CD4-positive, CD25-positive, alpha-beta regulatory T cell (primary cell): Measurements from ENCODE around the gene CDK2. TPM values are rescaled to one million over a fixed set of nuclear protein-coding genes. Genes with fewer than 3 reads are reported as not detected.

Source experiments
- ATAC-seq, 2 donors: fragments of 150-1000 bp; cut with Tn5 transposase; one replicate each; pipeline ENCODE4 v1.10.0; 2021; ENCODE audit warnings: low read depth in 2 of 2, moderate number of reproducible peaks in 2 of 2, moderate library complexity in 1 of 2
- DNase-seq, 3 donors: peaks; one replicate each; pipeline versions ENCODE4 v3.0.0 to v3.0.0-alpha.2; 2012 to 2022; ENCODE audit warnings: mixed read lengths in 1 of 3
- H3K27ac ChIP-seq: one replicate; pipeline ENCODE4 v1.7.0; 2013; ENCODE audit warnings: mild to moderate bottlenecking, low read length; ENCODE audit not compliant: insufficient read depth, poor library complexity, severe bottlenecking
- H3K27me3 ChIP-seq: one replicate; pipeline ENCODE4 v1.7.0; 2013; ENCODE audit warnings: low read length; ENCODE audit not compliant: control insufficient read depth, insufficient read depth
- H3K36me3 ChIP-seq: one replicate; pipeline ENCODE4 v1.7.0; 2013; ENCODE audit warnings: mild to moderate bottlenecking, low read length, moderate library complexity; ENCODE audit not compliant: control insufficient read depth, insufficient read depth
- H3K4me1 ChIP-seq: 2 replicates; pipeline ENCODE4 v1.7.0; 2013; ENCODE audit warnings: mild to moderate bottlenecking, low read length; ENCODE audit not compliant: insufficient read depth, control insufficient read depth, poor library complexity, severe bottlenecking
- H3K4me3 ChIP-seq: one replicate; pipeline ENCODE4 v1.7.0; 2013; ENCODE audit warnings: low read depth, mild to moderate bottlenecking, low read length, moderate library complexity
- H3K9me3 ChIP-seq, 2 experiments: 1 replicate in 1 of 2; 2 replicates in 1 of 2; pipeline ENCODE4 v1.7.0; 2013; ENCODE audit warnings: low read length in 2 of 2, mild to moderate bottlenecking in 1 of 2, moderate library complexity in 1 of 2; ENCODE audit not compliant: control insufficient read depth in 2 of 2
- H3K27ac Mint-ChIP-seq, 3 donors: one replicate each; pipeline ENCODE4 v1.8.0; 2020 to 2022; ENCODE audit warnings: mild to moderate bottlenecking in 3 of 3, mixed read lengths in 3 of 3, moderate library complexity in 2 of 3
- H3K27me3 Mint-ChIP-seq: one replicate; pipeline ENCODE4 v1.8.0; 2022; ENCODE audit warnings: mild to moderate bottlenecking, mixed read lengths
- H3K36me3 Mint-ChIP-seq: one replicate; pipeline ENCODE4 v1.8.0; 2020; ENCODE audit warnings: mixed read lengths
- H3K4me1 Mint-ChIP-seq, 4 donors: one replicate each; pipeline ENCODE4 v1.8.0; 2020 to 2022; ENCODE audit warnings: mixed read lengths in 4 of 4, mild to moderate bottlenecking in 1 of 4
- H3K4me3 Mint-ChIP-seq, 4 donors: one replicate each; pipeline ENCODE4 v1.8.0; 2020 to 2022; ENCODE audit warnings: mild to moderate bottlenecking in 4 of 4, mixed read lengths in 4 of 4, moderate library complexity in 3 of 4
- H3K9me3 Mint-ChIP-seq, 7 donors: one replicate each; pipeline ENCODE4 v1.8.0; 2020 to 2022; ENCODE audit warnings: mixed read lengths in 7 of 7, mild to moderate bottlenecking in 3 of 7, moderate library complexity in 2 of 7
- polyA plus RNA-seq, 4 donors: library from polyadenylated mRNA; unstranded; fragments of 300-500 nt; fragmentation: Illumina TruSeq; gene quantifications; one replicate each; pipeline ENCODE4 v1.2.3, GENCODE V29; 2021
- total RNA-seq: library from RNA; stranded (reverse); gene quantifications from one replicate; pipeline ENCODE4 v1.2.3, GENCODE V29; 2022

The CDK2 gene
- total and polyA plus RNA-seq, 5 donors from 2014 or later = 8.4 to 28.0 (median 10.7) TPM

DNA sequence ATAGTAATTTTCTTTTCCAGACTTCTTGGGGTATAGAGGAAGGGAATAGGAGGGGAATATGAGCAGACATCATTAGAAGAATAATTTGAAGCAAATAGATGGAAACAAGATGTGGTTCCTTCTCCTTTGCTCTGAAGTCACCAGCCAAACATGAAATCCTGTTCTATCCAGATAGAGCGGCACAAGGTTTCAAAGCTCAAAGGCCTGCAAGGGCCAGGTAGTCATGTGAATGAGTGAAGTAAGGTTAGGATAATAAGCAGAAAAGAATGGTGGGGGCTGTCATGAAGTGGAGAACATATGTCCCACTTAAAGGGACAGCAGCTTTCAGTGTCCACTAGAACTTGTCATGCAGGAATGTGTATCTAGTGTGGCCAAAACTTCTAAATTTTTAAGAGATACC, 51.7 kb downstream of the CDK2 start:
- H3K4me1 Mint-ChIP-seq = peaks cover 0 to 55% (median 24%) of the 10 kb centered on the region in 4 donors
- Histone ChIP-seq H3K9me3 (no peaks in the 10 kb centered on the region), H3K4me3 (no peak overlapping the region), H3K4me1 (peaks cover 35% of the 10 kb centered on the region), H3K36me3 (no peaks in the 10 kb centered on the region), H3K27me3 (no peaks in the 10 kb centered on the region), H3K27ac (no peak overlapping the region)
- H3K27ac Mint-ChIP-seq = peak overlapping the region in 2 of 3 donors; percentile 3 to 42
- peaks cover 12% of the 10 kb centered on the region for H3K36me3 Mint-ChIP-seq
- no peaks in the 10 kb centered on the region for H3K27me3 Mint-ChIP-seq
- ATAC-seq (no peak), DNase-seq (no peak)
- H3K4me3 Mint-ChIP-seq = peak overlapping the region in 2 of 4 donors; percentile 76 to 93
- H3K9me3 Mint-ChIP-seq = no peaks in the 10 kb centered on the region

DNA sequence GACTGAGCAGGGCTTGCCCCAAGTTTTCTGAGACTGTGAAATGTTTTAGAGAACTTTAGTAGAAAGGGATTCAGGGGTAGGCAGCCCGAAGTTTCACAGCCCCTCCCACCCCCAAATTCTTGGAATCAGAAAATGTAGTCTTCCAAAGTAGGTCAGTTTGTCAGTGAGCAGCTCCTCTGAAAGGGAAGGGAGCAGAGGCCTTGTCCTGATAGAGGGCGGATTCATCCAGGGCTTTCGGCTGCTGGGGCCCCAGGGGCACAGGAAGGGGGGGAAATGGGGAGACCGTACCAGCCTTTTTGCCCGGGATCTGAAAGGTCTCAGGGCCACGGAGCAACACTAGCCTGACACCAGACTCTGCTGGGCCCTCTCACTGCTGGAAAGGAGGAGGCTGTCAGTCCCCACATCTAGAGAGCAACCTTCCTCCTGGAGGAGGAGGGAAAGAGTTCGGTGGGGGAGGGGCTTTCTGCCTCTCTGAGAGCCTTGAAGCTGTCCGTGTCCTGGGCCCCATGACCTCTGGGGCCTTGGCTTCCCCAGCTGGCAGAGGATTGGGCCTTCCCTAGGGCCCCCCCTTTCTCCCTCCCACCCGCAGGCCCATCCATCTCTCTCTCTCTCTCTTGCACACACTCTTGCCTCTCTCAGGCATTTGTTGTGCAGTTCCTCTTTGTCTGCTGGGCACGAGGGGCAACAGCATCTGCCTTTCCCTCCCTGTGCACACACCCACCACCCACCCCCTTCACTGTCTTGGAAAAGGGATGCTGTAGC, 54.0 kb downstream of the CDK2 start, which contains the start of gene IKZF4:
Gene IKZF4, plus strand, starts transcription at position 621 of the 762 bp plus-strand sequence. CDS start 451 bp downstream, outside the sequence.
- no peaks in the 10 kb centered on the region for H3K9me3 ChIP-seq
- Mint-ChIP-seq H3K9me3 (no peaks in the 10 kb centered on the region), H3K27ac (peak within 1 kb of the TSS; percentile 97 to 99 (median 97)), H3K27me3 (no peaks in the 10 kb centered on the region), H3K4me3 (peak within 1 kb of the TSS; percentile 93 to 97 (median 96)), H3K4me1 (peaks cover 15 to 69% (median 35%) of the 10 kb centered on the region in 4 donors), H3K36me3 (peaks cover 16% of the 10 kb centered on the region)
- no peaks in the 10 kb centered on the region for H3K27me3 ChIP-seq
- H3K4me1 ChIP-seq = peaks cover 57% of the 10 kb centered on the region
- DNase-seq (peak in 1 of 3 donors; percentile 51), ATAC-seq (peak; percentile 7)
- H3K36me3 ChIP-seq = peaks cover 5% of the 10 kb centered on the region
- peak within 1 kb of the TSS; percentile 92 for H3K4me3 ChIP-seq
- H3K27ac ChIP-seq = peak within 1 kb of the TSS; percentile 79

DNA sequence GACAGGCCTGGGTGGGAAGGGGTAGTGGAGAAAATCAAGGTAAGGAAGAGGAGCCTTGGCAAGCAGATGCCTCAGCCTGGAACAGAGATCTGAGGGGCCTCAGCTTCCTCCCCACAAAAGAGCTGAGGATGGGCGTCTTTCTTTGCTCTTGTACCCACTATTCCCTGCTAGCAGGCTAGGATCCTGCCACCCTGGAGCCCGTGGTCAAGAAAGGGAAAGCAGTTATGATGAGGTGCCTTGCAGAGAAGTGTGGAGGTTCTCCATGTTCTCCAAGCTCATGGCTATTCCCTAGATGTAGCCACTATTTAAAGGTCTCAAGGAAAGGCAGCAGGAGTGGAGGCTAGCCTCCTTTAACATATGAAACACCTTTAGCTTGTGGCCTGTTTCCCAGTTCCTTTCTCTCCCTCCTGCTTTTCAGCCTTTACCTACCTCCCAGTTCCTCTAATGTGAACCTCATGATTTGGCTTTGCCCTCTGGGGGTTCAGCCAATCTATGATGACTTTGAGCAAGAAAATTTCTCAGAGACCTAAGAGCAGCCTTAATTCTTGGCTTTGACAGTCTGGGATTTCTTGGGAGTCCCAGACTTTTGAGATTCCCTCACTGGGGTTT, 55.4 kb downstream of the CDK2 start:
- Mint-ChIP-seq H3K27me3 (no peaks in the 10 kb centered on the region), H3K36me3 (peaks cover 18% of the 10 kb centered on the region), H3K27ac (peak overlapping the region; percentile 97 to 99 (median 97)), H3K4me3 (peak overlapping the region; percentile 93 to 97 (median 96)), H3K4me1 (peaks cover 15 to 77% (median 37%) of the 10 kb centered on the region in 4 donors), H3K9me3 (no peaks in the 10 kb centered on the region)
- no peaks in the 10 kb centered on the region for H3K27me3 ChIP-seq
- peaks cover 64% of the 10 kb centered on the region for H3K4me1 ChIP-seq
- peak overlapping the region; percentile 92 for H3K4me3 ChIP-seq
- H3K36me3 ChIP-seq = peaks cover 7% of the 10 kb centered on the region
- peak overlapping the region; percentile 79 for H3K27ac ChIP-seq
- H3K9me3 ChIP-seq = no peaks in the 10 kb centered on the region
- ATAC-seq (no peak), DNase-seq (no peak)

Other genes starting within 250 kb of the CDK2 start
- gene RDH5, start 246.4 kb upstream of the CDK2 start, total RNA-seq = 10.1 TPM
- 1 to 10 TPM in 3 of 4 donors, under 1 TPM in 1; 0.94 to 1.6 (median 1.4) TPM for gene RDH5, start 246.4 kb upstream of the CDK2 start, polyA plus RNA-seq
- gene CD63, start 237.8 kb upstream of the CDK2 start, total RNA-seq = 46.4 TPM
- gene CD63, start 237.8 kb upstream of the CDK2 start, polyA plus RNA-seq = 100 to 1,000 TPM; 145 to 205 (median 180) TPM
- 7.4 TPM for gene GDF11, start 223.7 kb upstream of the CDK2 start, total RNA-seq
- 1 to 10 TPM in 1 of 4 donors, under 1 TPM in 3; 0.56 to 1.2 (median 0.66) TPM for gene GDF11, start 223.7 kb upstream of the CDK2 start, polyA plus RNA-seq
- gene SARNP, start 149.1 kb upstream of the CDK2 start, total RNA-seq = 49.3 TPM
- 100 to 1,000 TPM; 109 to 159 (median 134) TPM for gene SARNP, start 149.1 kb upstream of the CDK2 start, polyA plus RNA-seq
- gene ORMDL2, start 148.8 kb upstream of the CDK2 start, total RNA-seq = 17.8 TPM
- gene ORMDL2, start 148.8 kb upstream of the CDK2 start, polyA plus RNA-seq = 100 to 1,000 TPM; 132 to 199 (median 140) TPM
- gene DNAJC14, start 137.2 kb upstream of the CDK2 start, total RNA-seq = 19.7 TPM
- gene DNAJC14, start 137.2 kb upstream of the CDK2 start, polyA plus RNA-seq = 10 to 100 TPM; 38.3 to 43.0 (median 42.3) TPM
- gene MMP19, start 123.9 kb upstream of the CDK2 start, total RNA-seq = not detected
- not detected for gene MMP19, start 123.9 kb upstream of the CDK2 start, polyA plus RNA-seq
- 34.0 TPM for gene PYM1, start 38.9 kb upstream of the CDK2 start, total RNA-seq
- 100 to 1,000 TPM in 3 of 4 donors, 10 to 100 TPM in 1; 99.3 to 123 (median 114) TPM for gene PYM1, start 38.9 kb upstream of the CDK2 start, polyA plus RNA-seq
- 1,086 TPM for gene DGKA, start 35.7 kb upstream of the CDK2 start, total RNA-seq
- gene DGKA, start 35.7 kb upstream of the CDK2 start, polyA plus RNA-seq = 100 to 1,000 TPM; 225 to 284 (median 253) TPM
- gene PMEL, start 788 bp upstream of the CDK2 start, total RNA-seq = 0.69 TPM
- under 1 TPM in 3 of 4 donors, not detected in 1; 0.52 to 0.86 (median 0.57) TPM for gene PMEL, start 788 bp upstream of the CDK2 start, polyA plus RNA-seq
- 60.8 TPM for gene RAB5B, start 7.2 kb downstream of the CDK2 start, total RNA-seq
- gene RAB5B, start 7.2 kb downstream of the CDK2 start, polyA plus RNA-seq = 10 to 100 TPM; 66.8 to 73.4 (median 68.3) TPM
- 6.9 TPM for gene SUOX, start 30.4 kb downstream of the CDK2 start, total RNA-seq
- 10 to 100 TPM in 1 of 4 donors, 1 to 10 TPM in 3; 2.2 to 10.3 (median 5.9) TPM for gene SUOX, start 30.4 kb downstream of the CDK2 start, polyA plus RNA-seq
- gene IKZF4, start 54.2 kb downstream of the CDK2 start, total RNA-seq = 22.3 TPM
- gene IKZF4, start 54.2 kb downstream of the CDK2 start, polyA plus RNA-seq = 1 to 10 TPM; 5.8 to 8.1 (median 6.4) TPM
- 26.3 TPM for gene RPS26, start 75.1 kb downstream of the CDK2 start, total RNA-seq
- gene RPS26, start 75.1 kb downstream of the CDK2 start, polyA plus RNA-seq = 1,000 to 10,000 TPM in 1 of 4 donors, 100 to 1,000 TPM in 3; 288 to 1,151 (median 836) TPM
- gene ERBB3, start 113.3 kb downstream of the CDK2 start, total RNA-seq = 0.69 TPM
- under 1 TPM; 0.14 to 1.00 (median 0.56) TPM for gene ERBB3, start 113.3 kb downstream of the CDK2 start, polyA plus RNA-seq
- 63.8 TPM for gene PA2G4, start 137.7 kb downstream of the CDK2 start, total RNA-seq
- gene PA2G4, start 137.7 kb downstream of the CDK2 start, polyA plus RNA-seq = 100 to 1,000 TPM; 193 to 203 (median 196) TPM
- gene RPL41, start 149.8 kb downstream of the CDK2 start, total RNA-seq = 4,134 TPM
- 1,000 to 10,000 TPM; 7,544 to 9,760 (median 8,849) TPM for gene RPL41, start 149.8 kb downstream of the CDK2 start, polyA plus RNA-seq
- gene ZC3H10, start 151.4 kb downstream of the CDK2 start, total RNA-seq = 11.0 TPM
- 1 to 10 TPM; 1.7 to 3.7 (median 2.9) TPM for gene ZC3H10, start 151.4 kb downstream of the CDK2 start, polyA plus RNA-seq
- gene ESYT1, start 161.4 kb downstream of the CDK2 start, total RNA-seq = 190 TPM
- 100 to 1,000 TPM; 249 to 395 (median 333) TPM for gene ESYT1, start 161.4 kb downstream of the CDK2 start, polyA plus RNA-seq
- 8.8 TPM for gene MYL6B, start 185.8 kb downstream of the CDK2 start, total RNA-seq
- 10 to 100 TPM in 3 of 4 donors, 1 to 10 TPM in 1; 9.9 to 18.4 (median 11.3) TPM for gene MYL6B, start 185.8 kb downstream of the CDK2 start, polyA plus RNA-seq
- 933 TPM for gene MYL6, start 191.5 kb downstream of the CDK2 start, total RNA-seq
- gene MYL6, start 191.5 kb downstream of the CDK2 start, polyA plus RNA-seq = 1,000 to 10,000 TPM; 2,559 to 3,471 (median 2,992) TPM
- gene SMARCC2, start 222.7 kb downstream of the CDK2 start, total RNA-seq = 153 TPM
- gene SMARCC2, start 222.7 kb downstream of the CDK2 start, polyA plus RNA-seq = 10 to 100 TPM; 46.3 to 64.1 (median 54.1) TPM